T-helper 17 cell (primary cell): ENCODE measurements around the gene MAP4K4. TPM values are rescaled to one million over a fixed set of nuclear protein-coding genes. Genes with fewer than 3 reads are reported as not detected.

Experiments
- ATAC-seq: fragments of 150-1000 bp; cut with Tn5 transposase; 2 replicates; pipeline ENCODE4 v1.10.0; 2021; ENCODE audit warnings: mild to moderate bottlenecking, moderate library complexity
- DNase-seq, 3 donors: peaks; one replicate each; pipeline versions ENCODE4 v3.0.0 to v3.0.0-alpha.2; 2020 to 2021
- H3K9me3 ChIP-seq: one replicate; pipeline ENCODE4 v1.7.0; 2013; ENCODE audit warnings: low read length, mild to moderate bottlenecking; ENCODE audit not compliant: control insufficient read depth, poor library complexity, severe bottlenecking
- H3K27ac Mint-ChIP-seq: one replicate; pipeline ENCODE4 v1.8.0; 2022; ENCODE audit warnings: mild to moderate bottlenecking, moderate library complexity, mixed read lengths
- H3K27me3 Mint-ChIP-seq: one replicate; pipeline ENCODE4 v1.8.0; 2022; ENCODE audit warnings: mixed read lengths
- H3K36me3 Mint-ChIP-seq: one replicate; pipeline ENCODE4 v1.8.0; 2022; ENCODE audit warnings: low read depth, mixed read lengths
- H3K4me1 Mint-ChIP-seq: one replicate; pipeline ENCODE4 v1.8.0; 2022; ENCODE audit warnings: mild to moderate bottlenecking, mixed read lengths
- H3K4me3 Mint-ChIP-seq: one replicate; pipeline ENCODE4 v1.8.0; 2022; ENCODE audit warnings: mild to moderate bottlenecking, moderate library complexity, mixed read lengths
- total RNA-seq, 4 donors: library from RNA in 2 of 4; stranded (reverse) in 2 of 4; gene quantifications; one replicate each; pipeline ENCODE4 v1.2.3 and lab custom pipeline; 2022 to 2026

Gene MAP4K4
- total RNA-seq, 2 donors from 2014 or later, result 98.1 to 102 TPM

- H3K36me3 Mint-ChIP-seq, result peaks cover 14% of the 10 kb centered on the region
- H3K9me3 ChIP-seq, result no peaks in the 10 kb centered on the region
- DNase-seq, result no peak
- peak overlapping the region; percentile 67 for H3K27ac Mint-ChIP-seq
- ATAC-seq, result no peak
- no peaks in the 10 kb centered on the region for H3K27me3 Mint-ChIP-seq
- no peak overlapping the region for H3K4me3 Mint-ChIP-seq
- peaks cover 5% of the 10 kb centered on the region for H3K4me1 Mint-ChIP-seq
Observed at GRCh38 chr2:101854877-101855276, 157.4 kb downstream of the MAP4K4 start.

DNA sequence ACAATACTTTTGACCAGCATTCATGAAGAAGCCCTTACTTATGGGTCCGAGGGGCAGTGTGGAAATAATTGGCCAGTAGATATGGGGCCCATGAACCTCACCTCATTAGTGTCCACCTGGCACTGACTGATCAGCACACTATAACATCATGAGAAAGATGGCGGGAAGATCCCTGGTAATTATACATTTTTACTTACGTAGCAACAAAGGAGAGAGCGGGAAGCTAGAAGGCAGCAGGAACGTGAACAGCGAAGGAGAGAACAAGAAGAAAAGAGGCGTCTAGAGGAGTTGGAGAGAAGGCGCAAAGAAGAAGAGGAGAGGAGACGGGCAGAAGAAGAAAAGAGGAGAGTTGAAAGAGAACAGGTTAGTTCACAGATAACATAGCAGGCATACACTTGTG is 158.3 kb downstream of the MAP4K4 start:
- Mint-ChIP-seq H3K27me3 (no peaks in the 10 kb centered on the region), H3K4me3 (no peak overlapping the region), H3K4me1 (peaks cover 5% of the 10 kb centered on the region), H3K27ac (peak overlapping the region; percentile 67), H3K36me3 (peaks cover 15% of the 10 kb centered on the region)
- DNase-seq (no peak), ATAC-seq (no peak)
- H3K9me3 ChIP-seq, result no peaks in the 10 kb centered on the region

DNA sequence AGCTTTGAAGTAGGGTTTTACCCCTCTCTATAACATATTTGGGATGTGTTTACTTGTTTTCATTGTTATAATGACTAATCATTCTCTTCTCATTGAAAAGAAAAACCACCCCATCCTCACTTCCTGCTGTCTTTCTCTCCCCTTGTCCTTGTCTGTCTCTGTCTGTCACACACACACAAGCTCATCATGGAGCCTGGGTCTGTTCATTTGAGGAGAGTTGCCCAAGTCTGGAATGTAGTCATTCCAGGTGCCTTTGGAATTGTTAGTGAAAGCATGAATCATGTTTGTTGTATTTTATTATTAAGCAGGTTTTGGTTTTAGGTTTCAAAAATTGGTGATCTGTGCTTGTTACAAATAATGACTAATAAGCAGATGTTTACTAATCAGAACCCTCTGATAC is 160.7 kb downstream of the MAP4K4 start:
- Mint-ChIP-seq H3K4me3 (no peak overlapping the region), H3K36me3 (peaks cover 12% of the 10 kb centered on the region), H3K27me3 (no peaks in the 10 kb centered on the region), H3K4me1 (peaks cover 7% of the 10 kb centered on the region), H3K27ac (no peak overlapping the region)
- H3K9me3 ChIP-seq, result no peaks in the 10 kb centered on the region
- no peak for ATAC-seq
- no peak for DNase-seq

DNA sequence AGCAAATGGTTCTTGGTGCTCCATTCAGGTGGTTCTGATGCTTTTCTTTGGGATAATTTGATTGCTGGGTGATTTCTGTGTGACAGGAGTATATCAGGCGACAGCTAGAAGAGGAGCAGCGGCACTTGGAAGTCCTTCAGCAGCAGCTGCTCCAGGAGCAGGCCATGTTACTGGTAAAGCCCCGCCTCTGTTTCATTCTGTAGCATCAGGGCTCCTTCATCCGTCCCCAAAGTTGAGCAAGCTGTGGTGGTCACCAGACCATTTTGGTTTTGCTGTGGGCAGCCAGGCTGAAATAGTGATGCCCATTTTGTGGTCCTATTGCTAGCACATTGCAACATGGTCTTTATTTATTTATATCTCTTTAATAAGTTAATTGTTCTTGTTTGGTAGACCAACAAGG is 161.4 kb downstream of the MAP4K4 start:
- H3K9me3 ChIP-seq, result no peaks in the 10 kb centered on the region
- Mint-ChIP-seq H3K4me1 (peaks cover 7% of the 10 kb centered on the region), H3K27me3 (no peaks in the 10 kb centered on the region), H3K27ac (no peak overlapping the region), H3K4me3 (no peak overlapping the region), H3K36me3 (peaks cover 12% of the 10 kb centered on the region)
- DNase-seq (no peak), ATAC-seq (no peak)

DNA sequence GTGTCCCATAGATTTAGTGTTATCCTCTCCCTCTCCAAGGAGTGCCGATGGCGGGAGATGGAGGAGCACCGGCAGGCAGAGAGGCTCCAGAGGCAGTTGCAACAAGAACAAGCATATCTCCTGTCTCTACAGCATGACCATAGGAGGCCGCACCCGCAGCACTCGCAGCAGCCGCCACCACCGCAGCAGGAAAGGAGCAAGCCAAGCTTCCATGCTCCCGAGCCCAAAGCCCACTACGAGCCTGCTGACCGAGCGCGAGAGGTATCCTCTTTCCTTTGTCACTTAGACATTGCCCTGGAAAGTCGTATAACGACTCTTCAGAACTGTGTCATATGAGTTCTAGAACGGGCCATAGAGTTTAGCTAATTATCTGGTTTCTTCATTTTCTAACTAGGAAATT is 162.1 kb downstream of the MAP4K4 start:
- Mint-ChIP-seq H3K36me3 (peaks cover 15% of the 10 kb centered on the region), H3K4me1 (peaks cover 7% of the 10 kb centered on the region), H3K27ac (no peak overlapping the region), H3K27me3 (no peaks in the 10 kb centered on the region), H3K4me3 (no peak overlapping the region)
- DNase-seq (no peak), ATAC-seq (no peak)
- no peaks in the 10 kb centered on the region for H3K9me3 ChIP-seq

- H3K27ac Mint-ChIP-seq, result no peak overlapping the region
- peaks cover 18% of the 10 kb centered on the region for H3K36me3 Mint-ChIP-seq
- H3K9me3 ChIP-seq, result no peaks in the 10 kb centered on the region
- DNase-seq (no peak), ATAC-seq (no peak)
- peaks cover 7% of the 10 kb centered on the region for H3K4me1 Mint-ChIP-seq
- H3K4me3 Mint-ChIP-seq, result no peak overlapping the region
- no peaks in the 10 kb centered on the region for H3K27me3 Mint-ChIP-seq
Observed at GRCh38 chr2:101860157-101860556, 162.7 kb downstream of the MAP4K4 start.

- H3K4me1 Mint-ChIP-seq, result peaks cover 4% of the 10 kb centered on the region
- H3K27ac Mint-ChIP-seq, result no peak overlapping the region
- H3K36me3 Mint-ChIP-seq, result peaks cover 14% of the 10 kb centered on the region
- no peaks in the 10 kb centered on the region for H3K27me3 Mint-ChIP-seq
- no peak overlapping the region for H3K4me3 Mint-ChIP-seq
- DNase-seq (no peak), ATAC-seq (no peak)
- no peaks in the 10 kb centered on the region for H3K9me3 ChIP-seq
Observed at GRCh38 chr2:101860782-101861181, 163.3 kb downstream of the MAP4K4 start.

DNA sequence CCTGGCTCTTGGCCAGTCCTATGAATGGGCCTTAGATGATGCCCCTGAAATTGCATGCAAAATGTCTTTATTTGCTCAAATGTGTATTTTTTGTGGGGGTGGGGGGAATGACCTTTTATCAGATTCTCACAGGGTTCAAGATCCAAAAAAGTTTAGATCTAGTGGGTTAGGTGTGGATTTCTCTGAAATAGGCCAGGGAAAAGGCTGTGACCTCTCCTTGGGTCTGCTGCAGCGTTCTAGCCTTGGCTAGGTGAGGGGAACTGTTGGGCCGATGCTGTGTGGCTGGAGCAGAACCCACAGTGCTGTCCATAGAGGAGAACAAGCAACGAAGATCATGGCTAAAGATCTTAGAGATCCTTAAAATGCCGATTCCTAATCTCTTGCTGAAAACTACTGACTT is 163.9 kb downstream of the MAP4K4 start:
- H3K4me1 Mint-ChIP-seq, result peaks cover 2% of the 10 kb centered on the region
- H3K9me3 ChIP-seq, result no peaks in the 10 kb centered on the region
- H3K36me3 Mint-ChIP-seq, result peaks cover 12% of the 10 kb centered on the region
- no peak for DNase-seq
- no peak overlapping the region for H3K4me3 Mint-ChIP-seq
- no peak for ATAC-seq
- no peaks in the 10 kb centered on the region for H3K27me3 Mint-ChIP-seq
- H3K27ac Mint-ChIP-seq, result no peak overlapping the region

GRCh38 chr2:101863534-101863933 is 166.0 kb downstream of the MAP4K4 start:
- Mint-ChIP-seq H3K4me3 (no peak overlapping the region), H3K27me3 (no peaks in the 10 kb centered on the region), H3K4me1 (peaks cover 2% of the 10 kb centered on the region), H3K27ac (peak overlapping the region; percentile 24), H3K36me3 (peaks cover 16% of the 10 kb centered on the region)
- H3K9me3 ChIP-seq, result no peaks in the 10 kb centered on the region
- ATAC-seq (no peak), DNase-seq (no peak)

DNA sequence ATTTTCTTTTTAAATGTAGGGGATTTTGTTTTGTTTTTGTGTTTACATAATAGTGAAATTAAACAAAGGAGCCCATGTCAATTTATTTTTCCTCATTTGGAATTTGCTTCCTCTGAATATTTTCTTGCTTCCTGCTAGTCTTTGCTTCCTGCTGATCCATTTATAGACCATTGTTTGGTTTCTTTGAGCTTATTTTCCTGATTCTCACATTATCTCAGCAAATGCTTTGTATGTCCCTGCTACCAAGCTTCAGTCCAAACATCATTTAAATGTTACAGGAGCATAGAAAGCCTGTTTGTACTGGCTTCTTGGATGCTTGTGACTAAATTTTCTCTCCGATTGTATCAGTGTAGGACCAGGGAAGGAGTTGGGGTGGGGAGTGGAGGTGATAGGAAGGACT is 166.9 kb downstream of the MAP4K4 start:
- no peaks in the 10 kb centered on the region for H3K27me3 Mint-ChIP-seq
- H3K36me3 Mint-ChIP-seq, result peaks cover 18% of the 10 kb centered on the region
- H3K9me3 ChIP-seq, result no peaks in the 10 kb centered on the region
- ATAC-seq (no peak), DNase-seq (no peak)
- no peak overlapping the region for H3K4me3 Mint-ChIP-seq
- peaks cover 2% of the 10 kb centered on the region for H3K4me1 Mint-ChIP-seq
- peak overlapping the region; percentile 8 for H3K27ac Mint-ChIP-seq

DNA sequence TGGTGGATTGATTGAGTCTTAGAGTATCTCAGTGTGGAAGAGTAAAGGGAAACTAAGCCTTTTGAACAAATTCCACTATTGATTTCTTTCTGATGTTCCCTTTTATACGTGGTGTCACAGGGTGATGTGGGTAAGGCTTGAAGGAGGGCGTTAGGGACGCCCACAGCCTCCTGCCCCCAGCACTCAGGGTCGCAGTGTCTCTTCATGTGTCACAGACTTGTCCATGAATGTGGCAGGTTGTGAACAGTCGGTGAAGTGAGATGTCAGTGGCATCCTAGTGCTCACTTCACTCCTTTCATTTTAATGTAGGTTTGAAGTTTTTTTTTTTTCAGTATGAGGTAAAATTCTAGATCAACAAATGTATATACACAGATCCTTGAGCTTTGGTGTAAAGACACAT is 171.0 kb downstream of the MAP4K4 start:
- peaks cover 16% of the 10 kb centered on the region for H3K36me3 Mint-ChIP-seq
- H3K4me1 Mint-ChIP-seq, result no peaks in the 10 kb centered on the region
- no peak overlapping the region for H3K4me3 Mint-ChIP-seq
- no peaks in the 10 kb centered on the region for H3K27me3 Mint-ChIP-seq
- no peak overlapping the region for H3K27ac Mint-ChIP-seq
- no peak for ATAC-seq
- H3K9me3 ChIP-seq, result no peaks in the 10 kb centered on the region
- no peak for DNase-seq

GRCh38 chr2:101869527-101869926 is 172.0 kb downstream of the MAP4K4 start:
- peak overlapping the region; percentile 62 for H3K27ac Mint-ChIP-seq
- H3K4me1 Mint-ChIP-seq, result no peaks in the 10 kb centered on the region
- H3K36me3 Mint-ChIP-seq, result peaks cover 15% of the 10 kb centered on the region
- no peak for DNase-seq
- no peak for ATAC-seq
- H3K27me3 Mint-ChIP-seq, result no peaks in the 10 kb centered on the region
- H3K4me3 Mint-ChIP-seq, result no peak overlapping the region
- no peaks in the 10 kb centered on the region for H3K9me3 ChIP-seq

DNA sequence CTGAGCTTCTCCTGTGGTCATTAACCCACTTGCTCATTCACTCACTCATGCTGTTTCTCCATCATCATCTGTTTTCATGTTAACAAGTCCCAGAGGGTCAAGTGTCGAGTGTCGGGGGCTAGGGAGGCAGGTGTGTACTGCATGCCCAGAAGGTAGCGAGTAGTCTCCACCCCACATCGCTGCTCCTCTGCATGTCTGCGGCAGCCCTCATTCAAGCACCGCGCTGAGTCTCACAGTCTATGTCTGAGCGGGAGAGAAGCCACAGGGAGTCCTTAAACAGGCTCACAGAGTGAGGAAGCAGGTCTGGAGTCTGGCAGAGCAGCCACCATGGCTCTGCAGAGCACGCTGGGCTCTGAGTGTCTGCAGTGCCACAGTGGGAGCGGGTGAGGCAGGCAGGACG is 172.9 kb downstream of the MAP4K4 start:
- Mint-ChIP-seq H3K36me3 (peaks cover 11% of the 10 kb centered on the region), H3K27ac (no peak overlapping the region), H3K27me3 (no peaks in the 10 kb centered on the region), H3K4me3 (no peak overlapping the region), H3K4me1 (no peaks in the 10 kb centered on the region)
- no peaks in the 10 kb centered on the region for H3K9me3 ChIP-seq
- no peak for DNase-seq
- ATAC-seq, result no peak

DNA sequence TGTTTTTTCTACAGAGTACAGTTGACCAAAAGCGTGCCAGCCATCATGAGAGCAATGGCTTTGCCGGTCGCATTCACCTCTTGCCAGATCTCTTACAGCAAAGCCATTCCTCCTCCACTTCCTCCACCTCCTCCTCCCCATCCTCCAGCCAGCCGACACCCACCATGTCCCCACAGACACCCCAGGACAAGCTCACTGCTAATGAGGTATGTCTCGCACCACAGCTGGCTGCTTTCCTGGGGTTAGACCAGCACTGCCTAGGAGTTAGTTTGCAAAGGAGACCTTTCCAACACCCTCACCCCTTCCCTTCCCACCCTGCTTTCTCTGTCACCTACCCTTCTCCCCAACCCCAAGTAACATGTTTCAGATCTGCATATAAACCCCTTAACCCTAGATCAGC is 174.0 kb downstream of the MAP4K4 start:
- Mint-ChIP-seq H3K4me1 (peaks cover 10% of the 10 kb centered on the region), H3K36me3 (peaks cover 21% of the 10 kb centered on the region), H3K27ac (no peak overlapping the region), H3K4me3 (no peak overlapping the region), H3K27me3 (no peaks in the 10 kb centered on the region)
- no peaks in the 10 kb centered on the region for H3K9me3 ChIP-seq
- DNase-seq (no peak), ATAC-seq (no peak)

DNA sequence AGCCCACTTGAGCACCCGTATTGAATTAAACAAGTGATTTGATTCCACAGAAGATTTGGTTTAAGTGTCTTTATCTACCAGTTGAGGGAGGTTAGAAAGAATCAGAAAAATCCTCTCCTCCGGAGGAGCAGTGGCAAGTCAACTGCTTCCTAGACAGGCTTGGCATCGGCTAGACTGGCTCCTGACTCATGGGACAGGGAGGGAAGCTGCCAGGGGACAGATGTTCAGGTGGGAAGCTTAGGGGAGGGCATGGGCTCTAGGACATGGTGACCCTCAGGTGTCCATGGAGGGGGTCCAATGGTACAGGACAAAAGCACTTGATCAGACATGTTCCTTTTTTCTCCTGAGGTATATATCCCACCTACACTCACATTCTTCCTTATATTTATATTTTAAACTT is 175.0 kb downstream of the MAP4K4 start:
- Mint-ChIP-seq H3K36me3 (peaks cover 24% of the 10 kb centered on the region), H3K4me3 (no peak overlapping the region), H3K4me1 (peaks cover 10% of the 10 kb centered on the region), H3K27me3 (no peaks in the 10 kb centered on the region), H3K27ac (no peak overlapping the region)
- H3K9me3 ChIP-seq, result no peaks in the 10 kb centered on the region
- no peak for ATAC-seq
- no peak for DNase-seq
